Daoy (cell line): Measurements from ENCODE around the gene RBMXL2. TPM values are rescaled to one million over a fixed set of nuclear protein-coding genes. Genes with fewer than 3 reads are reported as not detected.

ENCODE experiments used
- total RNA-seq: library from RNA; depleted of rRNA; stranded (reverse); fragments of >200 nt; shearing (Covaris generic); gene quantifications from 2 replicates; pipeline ENCODE4 v1.2.3, GENCODE V29; 2014; rRNA removed

RBMXL2 gene
- total RNA-seq, 1 experiment from 2014 or later, result not detected

Other genes starting within 250 kb of the RBMXL2 start
- gene OR10A5, start 243.3 kb upstream of the RBMXL2 start, total RNA-seq, result not detected in 2 replicates
- gene OR10A2, start 225.9 kb upstream of the RBMXL2 start, total RNA-seq, result not detected in 2 replicates
- not detected in 2 replicates for gene OR10A4, start 212.4 kb upstream of the RBMXL2 start, total RNA-seq
- not detected in 2 replicates for gene OR2D2, start 196.5 kb upstream of the RBMXL2 start, total RNA-seq
- not detected in 2 replicates for gene OR2D3, start 168.0 kb upstream of the RBMXL2 start, total RNA-seq
- 3.8 and 5.5 TPM in 2 replicates for gene ZNF215, start 162.6 kb upstream of the RBMXL2 start, total RNA-seq
- 1.8 and 4.6 TPM in 2 replicates for gene ZNF214, start 68.7 kb upstream of the RBMXL2 start, total RNA-seq
- gene NLRP14, start 68.5 kb upstream of the RBMXL2 start, total RNA-seq, result 0.48 and 0.63 TPM in 2 replicates
- 1.8 and 2.0 TPM in 2 replicates for gene SYT9, start 162.9 kb downstream of the RBMXL2 start, total RNA-seq